ENCODE data around the gene CNIH2. TPM values are rescaled to one million over a fixed set of nuclear protein-coding genes. Genes with fewer than 3 reads are reported as not detected.
"Not testable (repeated sequence)": the region's sequence is repeated elsewhere in the genome, so short reads cannot be mapped to it uniquely, and the experiment has no call there.

Gene CNIH2
- total RNA-seq, 1 donor from 2014 or later = under 0.01 TPM

- DNase-seq (ENCODE audit: low read depth in 2 of 2) = no peak
Measured at GRCh38 chr11:66291303-66291705, 13.3 kb downstream of the CNIH2 start.

- DNase-seq (ENCODE audit: low read depth in 2 of 2) = no peak
Measured at GRCh38 chr11:66291706-66292542, 13.9 kb downstream of the CNIH2 start, which contains the start of gene TMEM151A. TSS of gene TMEM151A (plus strand) at chr11:66291894. CDS start at chr11:66292014, 120 bp downstream.

- no peak for DNase-seq (ENCODE audit: low read depth in 2 of 2)
Measured at GRCh38 chr11:66292543-66293332, 14.8 kb downstream of the CNIH2 start.

- no peak for DNase-seq (ENCODE audit: low read depth in 2 of 2)
Measured at GRCh38 chr11:66293352-66293751, 15.4 kb downstream of the CNIH2 start.

- no peak for DNase-seq (ENCODE audit: low read depth in 2 of 2)
Measured at GRCh38 chr11:66293777-66294625, 16.0 kb downstream of the CNIH2 start.

GRCh38 chr11:66294626-66295620 is 16.9 kb downstream of the CNIH2 start:
- DNase-seq (ENCODE audit: low read depth in 2 of 2) = no peak

GRCh38 chr11:66297610-66298009 is 19.6 kb downstream of the CNIH2 start:
- DNase-seq (ENCODE audit: low read depth in 2 of 2) = no peak

GRCh38 chr11:66299186-66299585 is 21.2 kb downstream of the CNIH2 start:
- DNase-seq (ENCODE audit: low read depth in 2 of 2) = no peak

- no peak for DNase-seq (ENCODE audit: low read depth in 2 of 2)
Measured at GRCh38 chr11:66302656-66303055, 24.7 kb downstream of the CNIH2 start.

- DNase-seq (ENCODE audit: low read depth in 2 of 2) = no peak
Measured at GRCh38 chr11:66309475-66309874, 31.5 kb downstream of the CNIH2 start.

GRCh38 chr11:66310324-66310723 is 32.3 kb downstream of the CNIH2 start:
- no peak for DNase-seq (ENCODE audit: low read depth in 2 of 2)

GRCh38 chr11:66310803-66311440 is 32.9 kb downstream of the CNIH2 start:
- DNase-seq (ENCODE audit: low read depth in 2 of 2) = not testable (repeated sequence)

GRCh38 chr11:66311470-66311964 is 33.5 kb downstream of the CNIH2 start:
- DNase-seq (ENCODE audit: low read depth in 2 of 2) = no peak

- peak; percentile 94 to 95 for DNase-seq (ENCODE audit: low read depth in 2 of 2)
Measured at GRCh38 chr11:66311965-66312548, 34.1 kb downstream of the CNIH2 start.

GRCh38 chr11:66312549-66313320 is 34.8 kb downstream of the CNIH2 start:
- peak; percentile 95 to 98 for DNase-seq (ENCODE audit: low read depth in 2 of 2)

GRCh38 chr11:66313321-66314185 is 35.6 kb downstream of the CNIH2 start:
- DNase-seq (ENCODE audit: low read depth in 2 of 2) = no peak

GRCh38 chr11:66314186-66314501 is 36.2 kb downstream of the CNIH2 start:
- DNase-seq (ENCODE audit: low read depth in 2 of 2) = no peak
